A549 (cell line): ENCODE data around the gene FBXL7. TPM values are rescaled to one million over a fixed set of nuclear protein-coding genes. Genes with fewer than 3 reads are reported as not detected.

Experiments
- ATAC-seq, 2 experiments: fragments of 200-7000 bp in 1 of 2; fragments of >200 bp in 1 of 2; cut with Nextera tagmentation in 1 of 2; cut with Tn5 transposase in 1 of 2; 3 replicates each; pipeline versions ENCODE4 v1.8.0 to v1.9.1; 2018 to 2020; ENCODE audit warnings: mild to moderate bottlenecking in 1 of 2, moderate library complexity in 1 of 2
- CTCF ChIA-PET: fragments of 300-600 bp; sonication (Branson Sonifier 250); formaldehyde crosslinking; extraction: SDS; loops from one replicate; lab custom pipeline; 2021; ENCODE audit warnings: antibody characterized with exemption, inconsistent platforms; lab: Yijun Ruan, JAX
- POLR2A ChIA-PET: fragments of 350-600 bp; formaldehyde crosslinking; extraction: SDS; loops from one replicate; lab custom pipeline; 2021; ENCODE audit warnings: antibody characterized with exemption, inconsistent platforms; lab: Yijun Ruan, JAX
- DNase-seq, 2 experiments: peaks; one replicate each; pipeline versions ENCODE4 v3.0.0 to v3.0.0-alpha.2; 2011 to 2016; ENCODE audit warnings: low read depth in 1 of 2, low spot score in 1 of 2
- FAIRE-seq: peaks from 2 replicates; lab custom pipeline; 2011; peaks lifted over from hg19 to GRCh38; lab: Jason Lieb, UNC
- H3K27ac ChIP-seq, 2 experiments: fragments of >200 bp; sonication (Bioruptor Twin); formaldehyde crosslinking; 3 replicates each; pipeline ENCODE4 v1.5.1; 2016 to 2017
- H3K4me1 ChIP-seq: fragments of >200 bp; sonication (Bioruptor Twin); formaldehyde crosslinking; 3 replicates; pipeline ENCODE4 v1.6.1; 2016
- H3K4me2 ChIP-seq: fragments of >200 bp; sonication (Bioruptor Twin); formaldehyde crosslinking; 3 replicates; pipeline ENCODE4 v1.6.1; 2016
- H3K4me3 ChIP-seq: fragments of >200 bp; sonication (Bioruptor Twin); formaldehyde crosslinking; 3 replicates; pipeline ENCODE4 v1.5.1; 2016
- H3K9me3 ChIP-seq: fragments of >200 bp; sonication (Bioruptor Twin); formaldehyde crosslinking; 3 replicates; pipeline ENCODE4 v1.6.1; 2016
- BHLHE40 ChIP-seq: IDR thresholded peaks from 2 replicates; pipeline ENCODE4 v1.6.1; 2012; ENCODE audit warnings: low read depth, low read length, inconsistent platforms
- CBX8 ChIP-seq: fragments of 200-600 bp; sonication (generic); IDR thresholded peaks from 2 replicates; pipeline ENCODE4 v1.6.1; 2016
- CEBPB ChIP-seq, 2 experiments: fragments of >200 bp in 1 of 2; sonication (Bioruptor Twin) in 1 of 2; formaldehyde crosslinking in 1 of 2; IDR thresholded peaks; 2 replicates each; pipeline ENCODE4 v1.6.1; 2012 to 2016
- CHD2 ChIP-seq: fragments of 150-350 bp; IDR thresholded peaks from 2 replicates; pipeline ENCODE4 v1.6.1; 2014; ENCODE audit warnings: low read length; ENCODE audit not compliant: partially characterized antibody
- CTCF ChIP-seq: fragments of >200 bp; sonication (Bioruptor Twin); formaldehyde crosslinking; IDR thresholded peaks from 3 replicates; pipeline ENCODE4 v1.5.1; 2016
- E2F6 ChIP-seq: IDR thresholded peaks from 2 replicates; pipeline ENCODE4 v1.6.1; 2012; ENCODE audit warnings: low read depth, borderline replicate concordance
- EP300 ChIP-seq, 2 experiments: fragments of >200 bp; sonication (Bioruptor Twin); formaldehyde crosslinking; IDR thresholded peaks; 2 replicates in 1 of 2; 3 replicates in 1 of 2; pipeline ENCODE4 v1.6.1; 2016 to 2017
- HMGXB4 ChIP-seq: fragments of 250-450 bp; sonication (Bioruptor Pico); IDR thresholded peaks from 2 replicates; pipeline ENCODE4 v1.5.0; 2021; ENCODE audit warnings: mild to moderate bottlenecking, moderate library complexity, borderline replicate concordance
- HOXA7 ChIP-seq: fragments of 250-450 bp; sonication (Bioruptor Pico); IDR thresholded peaks from 2 replicates; pipeline ENCODE4 v1.5.0; 2020; ENCODE audit warnings: mild to moderate bottlenecking, moderate library complexity
- JUNB ChIP-seq: fragments of >200 bp; sonication (Bioruptor Twin); formaldehyde crosslinking; IDR thresholded peaks from 2 replicates; pipeline ENCODE4 v1.6.1; 2016
- KDM5A ChIP-seq: fragments of 200-600 bp; sonication (generic); IDR thresholded peaks from 2 replicates; pipeline ENCODE4 v1.6.1; 2016; ENCODE audit warnings: antibody characterized with exemption, mild to moderate bottlenecking
- MAX ChIP-seq: IDR thresholded peaks from 2 replicates; pipeline ENCODE4 v1.6.1; 2012
- MAZ ChIP-seq: fragments of 150-350 bp; IDR thresholded peaks from 2 replicates; pipeline ENCODE4 v1.6.1; 2014; ENCODE audit warnings: antibody characterized with exemption, low read depth, low read length, borderline replicate concordance
- POLR2A ChIP-seq: IDR thresholded peaks from 2 replicates; pipeline ENCODE4 v1.6.1; 2012; ENCODE audit warnings: mild to moderate bottlenecking, low read length
- POLR2AphosphoS2 ChIP-seq: conservative IDR thresholded peaks from 2 replicates; pipeline ENCODE4 v1.6.1; 2012; ENCODE audit warnings: low read length, improper control_type of control experiment, inconsistent platforms
- RARB ChIP-seq: fragments of 250-450 bp; sonication (Bioruptor Pico); IDR thresholded peaks from 2 replicates; pipeline ENCODE4 v1.8.0; 2021; ENCODE audit warnings: mild to moderate bottlenecking, moderate library complexity
- RCOR1 ChIP-seq: fragments of 150-350 bp; IDR thresholded peaks from 2 replicates; pipeline ENCODE4 v1.6.1; 2014; ENCODE audit warnings: antibody characterized with exemption, low read length, low read depth
- TP53 ChIP-seq: fragments of 250-450 bp; sonication (Bioruptor Pico); IDR thresholded peaks from 2 replicates; pipeline ENCODE4 v1.5.0; 2021; ENCODE audit warnings: mild to moderate bottlenecking, moderate library complexity
- USF2 ChIP-seq: fragments of 450-650 bp; IDR thresholded peaks from 2 replicates; pipeline ENCODE4 v1.6.1; 2014; ENCODE audit warnings: antibody characterized with exemption
- WGBS: methylation state at CpG from one replicate; pipeline ENCODE4 v1.1.6; 2017; ENCODE audit errors: missing lambda C conversion rate; 5-methylcytosine and 5-hydroxymethylcytosine counted together
- polyA plus RNA-seq, 4 experiments: library from polyadenylated mRNA; depleted of rRNA in 3 of 4; stranded (reverse); fragments of >200 nt; fragmentation: RNase III in 1 of 4; extraction: RNeasy Plus Mini Kit Qiagen cat#74134 plus additional on column Dnase treatment in 1 of 4; gene quantifications; 2 replicates in 3 of 4; 3 replicates in 1 of 4; pipeline ENCODE4 v1.2.3, GENCODE V29; 2011 to 2017

The FBXL7 gene
- polyA plus RNA-seq, 2 of the 4 experiments (the other 2 are of a cell fraction): 0.90 to 1.7 TPM

GRCh38 chr5:15495026-15495425 lies 5.0 kb upstream of the FBXL7 start:
- FAIRE-seq: no peak
- H3K27ac ChIP-seq: no peak overlapping the region
- ChIA-PET POLR2A (no interaction called here), CTCF (no interaction called here)
- WGBS: 55% methylated on average over 6 of the region's 6 CpGs
- no peak overlapping the region for H3K4me2 ChIP-seq
- TF ChIP-seq E2F6 (no peak), RCOR1 (no peak), RARB (CRISPR knock-in tag) (no peak), CBX8 (no peak), USF2 (no peak), POLR2A (no peak), POLR2AphosphoS2 (no peak), HOXA7 (CRISPR knock-in tag) (no peak), CEBPB (IDR thresholded peaks at IDR 0.05) (no peak), JUNB (no peak), EP300 (IDR thresholded peaks at IDR 0.05) (no peak)
- no peak for DNase-seq
- H3K4me1 ChIP-seq: peaks cover 6% of the 10 kb centered on the region; the same call in 2 of the 3 replicates
- no peak for ATAC-seq
- no peaks in the 10 kb centered on the region for H3K9me3 ChIP-seq
- H3K4me3 ChIP-seq: no peak overlapping the region

GRCh38 chr5:15496886-15497285 lies 3.1 kb upstream of the FBXL7 start:
- Histone ChIP-seq H3K4me3 (no peak overlapping the region), H3K4me1 (peaks cover 6% of the 10 kb centered on the region; the same call in 2 of the 3 replicates), H3K27ac (no peak overlapping the region), H3K9me3 (no peaks in the 10 kb centered on the region), H3K4me2 (0 out of 3 replicates have a peak overlapping the region, but pooled peaks have one; percentile 21)
- no peak for TF ChIP-seq BHLHE40
- TF ChIP-seq POLR2A: 0 out of 2 replicates have a peak, but pooled peaks have one; percentile 10
- ChIA-PET CTCF (interaction anchor here (0.6 kb wide), 1 partner anchor 868 kb away, joined by 3 read pairs; no protein-coding TSS in a partner anchor), POLR2A (no interaction called here)
- WGBS: 4% methylated on average over 3 of the region's 3 CpGs
- ATAC-seq (no peak), DNase-seq (peak in 1 of 2 experiments; percentile 14), FAIRE-seq (no peak)

- 0% methylated on average over 1 of the region's 61 CpGs for WGBS
- Histone ChIP-seq H3K4me2 (peak overlapping the region; percentile 98), H3K4me3 (peak overlapping the region; percentile 79), H3K9me3 (no peaks in the 10 kb centered on the region), H3K4me1 (peaks cover 6% of the 10 kb centered on the region; the same call in 2 of the 3 replicates), H3K27ac (peak overlapping the region; percentile 62 to 83)
- ChIA-PET CTCF (interaction anchor here (1.1 kb wide), 1 partner anchor 19 kb away, joined by 3 read pairs; no protein-coding TSS in a partner anchor), POLR2A (no interaction called here)
- peak; percentile 3 to 32 for DNase-seq
- FAIRE-seq: no peak
- TF ChIP-seq TP53 (CRISPR knock-in tag) (no peak), HMGXB4 (CRISPR knock-in tag) (no peak), KDM5A (no peak), HOXA7 (CRISPR knock-in tag) (no peak), EP300 (IDR thresholded peaks at IDR 0.05) (no peak), MAZ (no peak), CTCF (no peak), USF2 (no peak), MAX (no peak), CHD2 (no peak)
- ATAC-seq: peak; percentile 73 to 76
Observed at GRCh38 chr5:15500325-15501001, 483 bp downstream of the FBXL7 start.
